A549 (cell line): ENCODE measurements around the gene MYO1H.

Source experiments
- CEBPB ChIP-seq, 2 experiments: fragments of >200 bp in 1 of 2; sonication (Bioruptor Twin) in 1 of 2; formaldehyde crosslinking in 1 of 2; IDR thresholded peaks; 2 replicates each; pipeline ENCODE4 v1.6.1; 2012 to 2016
- MAZ ChIP-seq: fragments of 150-350 bp; IDR thresholded peaks from 2 replicates; pipeline ENCODE4 v1.6.1; 2014; ENCODE audit warnings: antibody characterized with exemption, low read depth, low read length, borderline replicate concordance
- POLR2A ChIP-seq: IDR thresholded peaks from 2 replicates; pipeline ENCODE4 v1.6.1; 2012; ENCODE audit warnings: mild to moderate bottlenecking, low read length
- ZFP36 ChIP-seq: fragments of 450-650 bp; IDR thresholded peaks from 2 replicates; pipeline ENCODE4 v1.6.1; 2014; ENCODE audit warnings: borderline replicate concordance; ENCODE audit not compliant: partially characterized antibody
- TF ChIP-seq, protein P1 (sequence below): fragments of 200-600 bp; sonication (generic); IDR thresholded peaks from 2 replicates; pipeline ENCODE4 v1.6.1; 2016; ENCODE audit warnings: antibody characterized with exemption, mild to moderate bottlenecking, moderate library complexity
- TF ChIP-seq, protein P2 (sequence below): fragments of >200 bp; sonication (Bioruptor Twin); formaldehyde crosslinking; IDR thresholded peaks from 3 replicates; pipeline ENCODE4 v1.5.1; 2016

DNA sequence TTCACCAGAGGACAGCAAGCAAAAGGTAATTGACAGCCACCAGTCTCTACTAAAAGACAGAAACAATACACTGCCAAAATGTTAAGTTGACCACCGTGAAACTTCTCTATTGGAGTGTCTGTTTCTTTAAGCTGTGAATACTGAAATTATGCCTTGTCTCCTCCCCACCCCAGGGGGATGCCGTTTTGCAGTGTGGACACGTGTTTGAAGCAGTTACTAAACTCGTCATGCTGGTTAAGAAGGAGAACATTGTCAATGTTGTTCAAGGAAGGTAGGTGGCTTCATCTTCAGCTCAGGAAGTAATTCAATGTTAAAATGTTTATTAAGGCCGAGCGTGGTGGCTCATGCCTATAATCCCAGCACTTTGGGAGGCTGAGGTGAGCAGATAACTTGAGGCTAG lies 96.6 kb downstream of the MYO1H start:
- no peak for TF ChIP-seq POLR2A
- TF ChIP-seq, protein P1, sequence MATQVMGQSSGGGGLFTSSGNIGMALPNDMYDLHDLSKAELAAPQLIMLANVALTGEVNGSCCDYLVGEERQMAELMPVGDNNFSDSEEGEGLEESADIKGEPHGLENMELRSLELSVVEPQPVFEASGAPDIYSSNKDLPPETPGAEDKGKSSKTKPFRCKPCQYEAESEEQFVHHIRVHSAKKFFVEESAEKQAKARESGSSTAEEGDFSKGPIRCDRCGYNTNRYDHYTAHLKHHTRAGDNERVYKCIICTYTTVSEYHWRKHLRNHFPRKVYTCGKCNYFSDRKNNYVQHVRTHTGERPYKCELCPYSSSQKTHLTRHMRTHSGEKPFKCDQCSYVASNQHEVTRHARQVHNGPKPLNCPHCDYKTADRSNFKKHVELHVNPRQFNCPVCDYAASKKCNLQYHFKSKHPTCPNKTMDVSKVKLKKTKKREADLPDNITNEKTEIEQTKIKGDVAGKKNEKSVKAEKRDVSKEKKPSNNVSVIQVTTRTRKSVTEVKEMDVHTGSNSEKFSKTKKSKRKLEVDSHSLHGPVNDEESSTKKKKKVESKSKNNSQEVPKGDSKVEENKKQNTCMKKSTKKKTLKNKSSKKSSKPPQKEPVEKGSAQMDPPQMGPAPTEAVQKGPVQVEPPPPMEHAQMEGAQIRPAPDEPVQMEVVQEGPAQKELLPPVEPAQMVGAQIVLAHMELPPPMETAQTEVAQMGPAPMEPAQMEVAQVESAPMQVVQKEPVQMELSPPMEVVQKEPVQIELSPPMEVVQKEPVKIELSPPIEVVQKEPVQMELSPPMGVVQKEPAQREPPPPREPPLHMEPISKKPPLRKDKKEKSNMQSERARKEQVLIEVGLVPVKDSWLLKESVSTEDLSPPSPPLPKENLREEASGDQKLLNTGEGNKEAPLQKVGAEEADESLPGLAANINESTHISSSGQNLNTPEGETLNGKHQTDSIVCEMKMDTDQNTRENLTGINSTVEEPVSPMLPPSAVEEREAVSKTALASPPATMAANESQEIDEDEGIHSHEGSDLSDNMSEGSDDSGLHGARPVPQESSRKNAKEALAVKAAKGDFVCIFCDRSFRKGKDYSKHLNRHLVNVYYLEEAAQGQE: no peak
- no peak for TF ChIP-seq MAZ
- TF ChIP-seq, protein P2, sequence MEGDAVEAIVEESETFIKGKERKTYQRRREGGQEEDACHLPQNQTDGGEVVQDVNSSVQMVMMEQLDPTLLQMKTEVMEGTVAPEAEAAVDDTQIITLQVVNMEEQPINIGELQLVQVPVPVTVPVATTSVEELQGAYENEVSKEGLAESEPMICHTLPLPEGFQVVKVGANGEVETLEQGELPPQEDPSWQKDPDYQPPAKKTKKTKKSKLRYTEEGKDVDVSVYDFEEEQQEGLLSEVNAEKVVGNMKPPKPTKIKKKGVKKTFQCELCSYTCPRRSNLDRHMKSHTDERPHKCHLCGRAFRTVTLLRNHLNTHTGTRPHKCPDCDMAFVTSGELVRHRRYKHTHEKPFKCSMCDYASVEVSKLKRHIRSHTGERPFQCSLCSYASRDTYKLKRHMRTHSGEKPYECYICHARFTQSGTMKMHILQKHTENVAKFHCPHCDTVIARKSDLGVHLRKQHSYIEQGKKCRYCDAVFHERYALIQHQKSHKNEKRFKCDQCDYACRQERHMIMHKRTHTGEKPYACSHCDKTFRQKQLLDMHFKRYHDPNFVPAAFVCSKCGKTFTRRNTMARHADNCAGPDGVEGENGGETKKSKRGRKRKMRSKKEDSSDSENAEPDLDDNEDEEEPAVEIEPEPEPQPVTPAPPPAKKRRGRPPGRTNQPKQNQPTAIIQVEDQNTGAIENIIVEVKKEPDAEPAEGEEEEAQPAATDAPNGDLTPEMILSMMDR: no peak
- TF ChIP-seq ZFP36: no peak
- TF ChIP-seq CEBPB (IDR thresholded peaks at IDR 0.05): no peak
